HG03342 (cell line): ENCODE results near the gene TSSK2.
"Not testable (repeated sequence)": the region's sequence is repeated elsewhere in the genome, so short reads cannot be mapped to it uniquely, and the experiment has no call there.

Experiments
- ATAC-seq: cut with Tn5 transposase; IDR thresholded peaks from one replicate; pipeline ENCODE4 v1.9.1; 2021; ENCODE audit warnings: mild to moderate bottlenecking, moderate library complexity; ENCODE audit not compliant: unreplicated experiment

Gene TSSK2

GRCh38 chr22:19130959-19131684 lies at the start of gene TSSK2:
TSS of gene TSSK2 (plus strand) at chr22:19131308. CDS start at chr22:19131400, 92 bp downstream.
- no peak for ATAC-seq

DNA sequence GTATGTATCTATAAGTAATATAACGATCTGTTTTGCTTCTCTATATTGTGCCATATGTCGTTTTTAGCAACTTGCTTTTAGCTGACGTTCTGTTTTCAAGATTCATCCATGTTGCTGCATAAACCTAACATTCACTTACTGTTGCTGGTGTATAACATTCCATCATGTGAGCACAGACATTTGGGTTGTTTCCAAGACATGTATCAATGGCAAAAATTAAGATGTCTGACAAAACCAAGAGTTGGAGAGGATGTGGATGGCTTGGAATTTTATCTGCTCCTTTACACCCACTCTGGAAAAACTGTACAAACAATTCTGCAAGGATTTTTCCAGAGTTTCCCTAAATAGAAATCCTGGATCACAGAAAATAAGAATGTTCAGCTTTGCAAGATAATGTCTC lies 49.8 kb upstream of the TSSK2 start:
- ATAC-seq, result no peak

- ATAC-seq, result no peak
Measured at GRCh38 chr22:19082101-19082500, 49.0 kb upstream of the TSSK2 start.

- ATAC-seq, result no peak
Measured at GRCh38 chr22:19082793-19083192, 48.3 kb upstream of the TSSK2 start.

- ATAC-seq, result not testable (repeated sequence)
Measured at GRCh38 chr22:19084126-19084525, 47.0 kb upstream of the TSSK2 start.

- not testable (repeated sequence) for ATAC-seq
Measured at GRCh38 chr22:19084586-19084985, 46.5 kb upstream of the TSSK2 start.

- no peak for ATAC-seq
Measured at GRCh38 chr22:19085233-19085718, 45.8 kb upstream of the TSSK2 start.

DNA sequence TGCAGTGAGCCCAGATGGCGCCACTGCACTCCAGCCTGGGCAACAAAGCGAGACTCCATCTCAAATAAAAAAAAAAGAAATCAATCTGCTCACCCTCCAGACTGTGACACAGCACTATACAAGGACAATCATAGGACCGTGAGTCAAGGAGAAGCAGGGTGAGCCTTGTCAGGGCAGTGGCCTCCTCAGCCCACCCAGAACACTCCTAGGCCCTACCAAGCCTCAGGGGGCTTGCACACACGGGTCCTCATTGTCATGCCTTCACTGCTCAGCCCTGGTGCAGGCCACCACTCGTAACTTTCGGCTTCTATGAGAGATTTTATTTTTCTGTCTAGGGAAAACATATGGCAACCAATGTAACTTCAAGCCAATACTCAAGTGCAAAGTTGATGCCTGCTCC lies 44.7 kb upstream of the TSSK2 start:
- no peak for ATAC-seq

- ATAC-seq, result no peak
Measured at GRCh38 chr22:19086896-19087295, 44.2 kb upstream of the TSSK2 start.

- no peak for ATAC-seq
Measured at GRCh38 chr22:19088866-19089595, 42.1 kb upstream of the TSSK2 start.

- no peak for ATAC-seq
Measured at GRCh38 chr22:19090183-19090582, 40.9 kb upstream of the TSSK2 start.

GRCh38 chr22:19090586-19091127 lies 40.5 kb upstream of the TSSK2 start:
- no peak for ATAC-seq

GRCh38 chr22:19092725-19093124 lies 38.4 kb upstream of the TSSK2 start:
- ATAC-seq, result no peak

- no peak for ATAC-seq
Measured at GRCh38 chr22:19094393-19094997, 36.6 kb upstream of the TSSK2 start.

GRCh38 chr22:19096555-19096954 lies 34.6 kb upstream of the TSSK2 start:
- no peak for ATAC-seq

GRCh38 chr22:19097518-19097917 lies 33.6 kb upstream of the TSSK2 start:
- ATAC-seq, result no peak

DNA sequence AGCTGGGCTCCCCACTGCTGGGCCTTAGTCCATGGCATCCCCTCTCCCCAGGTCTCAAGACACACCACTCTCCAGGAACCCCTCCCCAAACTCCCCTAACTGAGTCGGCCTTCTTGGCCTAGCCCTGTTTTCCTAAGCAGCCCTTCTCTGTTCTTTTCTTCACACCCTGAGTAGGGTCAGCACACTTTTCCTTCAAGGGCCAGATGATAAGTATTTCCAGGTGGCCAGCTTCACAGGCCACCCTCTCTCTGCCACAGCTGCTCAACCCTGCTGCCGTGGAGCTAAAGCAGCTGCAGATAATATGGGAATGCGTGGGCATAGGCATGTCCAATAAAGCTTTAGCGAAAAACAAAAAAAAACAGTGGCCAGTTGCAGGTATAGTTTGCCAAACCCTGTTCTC lies 33.0 kb upstream of the TSSK2 start:
- no peak for ATAC-seq

DNA sequence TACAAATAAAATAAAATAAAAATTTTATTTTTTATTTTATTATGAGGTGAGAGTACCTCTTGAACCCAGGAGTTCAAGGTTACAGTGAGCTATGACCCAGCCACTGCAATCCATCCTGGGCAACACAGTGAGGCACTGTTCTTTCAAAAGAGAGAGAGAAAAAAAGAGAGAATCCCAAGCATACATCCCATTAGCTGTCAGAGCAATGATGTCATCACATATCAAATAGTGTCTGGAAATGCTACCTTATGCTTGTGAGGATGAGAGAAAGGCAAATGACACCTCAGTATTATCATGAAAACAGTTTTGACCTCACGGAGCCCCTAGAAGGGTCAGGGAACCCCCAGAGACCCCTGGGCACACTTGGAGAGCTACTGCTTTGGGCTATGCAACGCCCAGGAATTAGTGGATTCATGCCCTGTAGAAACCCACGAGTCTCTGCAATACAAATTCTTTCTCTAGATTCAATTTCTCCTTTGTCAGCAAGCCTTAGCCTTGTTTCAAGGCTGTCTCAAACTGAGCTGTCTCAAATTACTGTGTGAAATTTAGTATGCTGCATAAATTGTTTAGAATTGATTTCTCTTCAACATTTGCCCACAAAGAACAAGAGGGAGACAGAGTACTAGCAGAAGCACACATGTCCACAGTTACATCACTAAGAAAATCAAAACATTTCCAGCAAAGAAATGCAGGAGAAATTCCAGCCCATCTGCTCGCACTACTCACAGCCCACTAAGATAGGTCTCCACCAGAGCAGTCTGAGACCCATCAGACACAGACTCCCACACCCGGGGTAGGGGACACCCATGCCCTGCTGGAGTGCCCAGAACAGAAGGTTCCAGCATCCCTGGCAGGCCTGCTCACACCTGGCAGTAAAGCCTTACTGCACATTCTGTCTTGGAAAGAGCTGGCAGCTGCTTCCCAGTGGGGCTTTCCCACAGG lies 27.0 kb upstream of the TSSK2 start:
- ATAC-seq, result no peak

- no peak for ATAC-seq
Measured at GRCh38 chr22:19105456-19105855, 25.7 kb upstream of the TSSK2 start.
